HEK293T (cell line): Measurements from ENCODE around the gene CPA1.

Experiments used
- CTCF ChIA-PET: fragments of 350-600 bp; formaldehyde crosslinking; extraction: SDS; loops from one replicate; lab custom pipeline; 2021; ENCODE audit warnings: antibody characterized with exemption, inconsistent platforms; lab: Yijun Ruan, JAX
- POLR2A ChIA-PET: fragments of 350-600 bp; formaldehyde crosslinking; extraction: SDS; loops from one replicate; lab custom pipeline; 2020; ENCODE audit warnings: antibody characterized with exemption, inconsistent platforms; lab: Yijun Ruan, JAX
- DNase-seq: peaks from one replicate; pipeline ENCODE4 v3.0.0; 2012; ENCODE audit warnings: mixed read lengths; ENCODE audit errors: extremely low spot score
- ARNT ChIP-seq: fragments of 450-650 bp; IDR thresholded peaks from 2 replicates; pipeline ENCODE4 v1.6.1; 2017; ENCODE audit warnings: mild to moderate bottlenecking
- BHLHE40 ChIP-seq: fragments of 450-650 bp; IDR thresholded peaks from 2 replicates; pipeline ENCODE4 v1.6.1; 2016; ENCODE audit warnings: mild to moderate bottlenecking, moderate library complexity, borderline replicate concordance
- CTBP1 ChIP-seq: fragments of 450-650 bp; IDR thresholded peaks from 2 replicates; pipeline ENCODE4 v1.6.1; 2016; ENCODE audit warnings: borderline replicate concordance
- ELF4 ChIP-seq: fragments of 450-650 bp; IDR thresholded peaks from 2 replicates; pipeline ENCODE4 v1.6.1; 2017; ENCODE audit warnings: antibody characterized with exemption
- FOXA1 ChIP-seq: fragments of 450-650 bp; IDR thresholded peaks from 2 replicates; pipeline ENCODE4 v1.6.1; 2016; ENCODE audit warnings: mild to moderate bottlenecking
- FOXK2 ChIP-seq: fragments of 450-650 bp; IDR thresholded peaks from 2 replicates; pipeline ENCODE4 v1.6.1; 2016; ENCODE audit warnings: mild to moderate bottlenecking
- FOXM1 ChIP-seq: fragments of 450-650 bp; IDR thresholded peaks from 2 replicates; pipeline ENCODE4 v1.6.1; 2017; ENCODE audit warnings: mild to moderate bottlenecking, borderline replicate concordance
- HDGF ChIP-seq: fragments of 450-650 bp; IDR thresholded peaks from 2 replicates; pipeline ENCODE4 v1.6.1; 2017; ENCODE audit warnings: antibody characterized with exemption, borderline replicate concordance
- L3MBTL2 ChIP-seq: fragments of 450-650 bp; conservative IDR thresholded peaks from 2 replicates; pipeline ENCODE4 v1.6.1; 2016; ENCODE audit warnings: mild to moderate bottlenecking
- LEF1 ChIP-seq: fragments of 450-650 bp; IDR thresholded peaks from 2 replicates; pipeline ENCODE4 v1.6.1; 2017; ENCODE audit warnings: mild to moderate bottlenecking, borderline replicate concordance
- NFRKB ChIP-seq: fragments of 450-650 bp; IDR thresholded peaks from 2 replicates; pipeline ENCODE4 v1.6.1; 2016; ENCODE audit warnings: mild to moderate bottlenecking, moderate library complexity
- SP1 ChIP-seq: fragments of 450-650 bp; IDR thresholded peaks from 2 replicates; pipeline ENCODE4 v1.6.1; 2017
- SUZ12 ChIP-seq: fragments of 450-650 bp; IDR thresholded peaks from 2 replicates; pipeline ENCODE4 v1.6.1; 2016; ENCODE audit warnings: mild to moderate bottlenecking
- TARDBP ChIP-seq: fragments of 450-650 bp; IDR thresholded peaks from 2 replicates; pipeline ENCODE4 v1.6.1; 2016
- ZNF384 ChIP-seq: fragments of 450-650 bp; IDR thresholded peaks from 2 replicates; pipeline ENCODE4 v1.6.1; 2016
- TF ChIP-seq, protein P1 (sequence below): fragments of 450-650 bp; IDR thresholded peaks from 2 replicates; pipeline ENCODE4 v1.6.1; 2016

The CPA1 gene

DNA sequence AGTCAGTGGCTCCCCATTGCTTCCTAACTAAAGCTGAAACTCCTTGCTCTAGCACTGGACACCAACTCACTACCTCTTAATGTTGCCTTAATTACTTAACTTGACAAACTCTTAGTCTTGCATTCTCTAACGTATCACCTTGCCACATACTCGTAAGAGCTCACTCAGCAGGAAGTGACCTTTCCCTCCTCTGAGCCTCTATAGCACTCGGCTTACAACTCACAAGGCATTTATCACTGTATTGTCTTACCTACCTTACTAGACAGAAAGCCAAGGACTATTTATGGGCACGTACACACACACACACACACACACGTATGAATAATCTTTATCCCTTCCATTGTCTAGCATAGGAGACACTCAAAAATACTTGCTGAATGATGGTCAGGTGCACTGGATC is 39.4 kb downstream of the CPA1 start:
- CTCF ChIA-PET, result no interaction called here
- DNase-seq, result no peak
- no peak for TF ChIP-seq FOXK2
- TF ChIP-seq LEF1, result no peak
- no peak for TF ChIP-seq ZNF384
- TF ChIP-seq L3MBTL2, result no peak
- TF ChIP-seq HDGF, result no peak
- no peak for TF ChIP-seq SP1
- TF ChIP-seq NFRKB, result no peak
- no peak for TF ChIP-seq CTBP1
- POLR2A ChIA-PET, result no interaction called here

DNA sequence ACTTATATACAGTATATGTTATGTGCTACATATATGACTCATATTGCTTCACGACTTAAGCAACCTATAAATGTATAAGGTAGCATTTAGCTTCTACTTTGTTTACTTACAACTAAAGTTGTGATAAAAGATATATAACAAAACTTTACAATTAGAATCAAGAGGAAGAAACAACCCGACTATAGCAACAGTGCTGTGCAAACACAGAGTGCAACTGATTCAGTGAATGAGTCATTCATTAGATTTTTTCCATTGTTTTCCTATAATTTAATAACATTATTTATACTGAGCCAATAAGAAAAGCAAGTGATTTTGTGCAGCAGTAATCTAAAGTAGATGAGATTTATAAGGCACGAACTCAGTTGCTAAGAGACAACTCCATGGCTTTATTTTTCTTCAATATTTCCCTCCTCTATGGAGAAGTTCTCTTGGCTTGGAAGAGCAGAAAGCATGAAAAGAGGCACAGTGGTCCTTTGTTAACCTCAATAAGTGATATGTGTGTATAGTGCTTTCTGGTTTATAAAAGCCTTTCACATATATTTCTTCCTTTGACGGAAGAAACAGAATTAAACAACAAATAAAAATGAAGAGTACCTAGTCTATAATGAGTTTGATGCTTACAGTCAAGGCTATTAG is 40.8 kb downstream of the CPA1 start:
- DNase-seq, result no peak
- ChIA-PET CTCF (no interaction called here), POLR2A (no interaction called here)
- no peak for TF ChIP-seq FOXK2
- TF ChIP-seq TARDBP, result no peak
- TF ChIP-seq FOXM1, result no peak
- TF ChIP-seq FOXA1, result no peak
- TF ChIP-seq, protein P1, sequence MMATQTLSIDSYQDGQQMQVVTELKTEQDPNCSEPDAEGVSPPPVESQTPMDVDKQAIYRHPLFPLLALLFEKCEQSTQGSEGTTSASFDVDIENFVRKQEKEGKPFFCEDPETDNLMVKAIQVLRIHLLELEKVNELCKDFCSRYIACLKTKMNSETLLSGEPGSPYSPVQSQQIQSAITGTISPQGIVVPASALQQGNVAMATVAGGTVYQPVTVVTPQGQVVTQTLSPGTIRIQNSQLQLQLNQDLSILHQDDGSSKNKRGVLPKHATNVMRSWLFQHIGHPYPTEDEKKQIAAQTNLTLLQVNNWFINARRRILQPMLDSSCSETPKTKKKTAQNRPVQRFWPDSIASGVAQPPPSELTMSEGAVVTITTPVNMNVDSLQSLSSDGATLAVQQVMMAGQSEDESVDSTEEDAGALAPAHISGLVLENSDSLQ, result no peak
- no peak for TF ChIP-seq HDGF
- TF ChIP-seq CTBP1, result no peak
- TF ChIP-seq NFRKB, result no peak
- no peak for TF ChIP-seq ZNF384
- no peak for TF ChIP-seq L3MBTL2
- no peak for TF ChIP-seq ARNT
- TF ChIP-seq ELF4, result no peak
- no peak for TF ChIP-seq BHLHE40

DNA sequence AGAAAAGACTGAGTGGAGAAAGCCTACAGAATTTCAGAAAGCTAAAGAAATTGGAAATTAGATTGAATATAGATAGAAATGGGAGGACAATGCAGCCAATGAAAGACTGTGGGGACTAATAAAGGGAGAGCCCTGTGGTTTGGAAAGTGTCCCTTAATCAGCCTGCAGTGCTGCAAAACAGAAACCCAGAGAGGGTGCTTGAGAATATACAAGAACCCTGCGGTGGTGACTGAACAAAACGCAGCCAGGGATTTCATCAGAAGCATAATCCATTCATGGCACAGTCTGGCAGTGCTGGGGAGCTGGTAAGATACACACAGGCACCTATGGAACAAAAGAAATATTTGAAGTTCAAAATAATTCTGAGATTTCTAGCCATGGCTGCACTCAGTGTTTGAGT is 41.4 kb downstream of the CPA1 start:
- DNase-seq, result no peak
- POLR2A ChIA-PET, result interaction anchor here (0.6 kb wide), 1 partner anchor 217 kb away, joined by 3 read pairs; no protein-coding TSS in a partner anchor
- CTCF ChIA-PET, result no interaction called here
- TF ChIP-seq LEF1, result no peak
- no peak for TF ChIP-seq HDGF
- TF ChIP-seq ARNT, result no peak
- no peak for TF ChIP-seq FOXA1
- TF ChIP-seq SUZ12, result no peak
- no peak for TF ChIP-seq ELF4
- TF ChIP-seq ZNF384, result no peak
- TF ChIP-seq FOXK2, result no peak
- TF ChIP-seq CTBP1, result no peak
- no peak for TF ChIP-seq SP1
- no peak for TF ChIP-seq NFRKB
- TF ChIP-seq BHLHE40, result no peak
- no peak for TF ChIP-seq L3MBTL2
- TF ChIP-seq FOXM1, result no peak
- TF ChIP-seq, protein P1, result no peak
- no peak for TF ChIP-seq TARDBP

DNA sequence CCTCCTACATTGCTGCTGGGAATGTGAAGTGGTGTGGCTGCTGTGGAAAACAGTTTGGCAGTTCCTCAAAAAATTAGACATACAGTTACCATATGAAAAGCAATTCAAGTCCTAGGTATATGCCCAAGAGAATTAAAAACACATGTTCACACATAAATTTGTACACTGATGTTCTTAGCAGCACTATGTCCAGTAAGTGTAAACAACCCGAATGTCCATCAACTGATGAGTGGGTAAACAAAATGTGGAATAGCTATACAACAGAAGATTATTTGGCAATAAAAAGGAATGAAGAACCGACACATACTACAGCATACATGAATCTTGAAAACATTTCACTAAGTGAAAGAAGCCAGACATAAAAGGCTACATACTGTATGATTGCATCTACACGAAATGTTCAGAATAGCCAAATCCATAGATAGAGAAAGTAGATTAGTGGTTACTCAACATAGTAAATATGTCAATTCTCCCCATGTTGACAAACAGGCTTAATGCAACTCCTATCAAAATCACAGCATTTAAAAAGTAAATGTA is 43.3 kb downstream of the CPA1 start:
- CTCF ChIA-PET, result no interaction called here
- POLR2A ChIA-PET, result interaction anchor here (0.9 kb wide), 1 partner anchor 17 kb away, joined by 3 read pairs; the partner anchor contains the start of gene CEP41
- TF ChIP-seq ARNT (no peak), ZNF384 (no peak), BHLHE40 (no peak), LEF1 (no peak), HDGF (no peak), L3MBTL2 (no peak), SUZ12 (no peak)

DNA sequence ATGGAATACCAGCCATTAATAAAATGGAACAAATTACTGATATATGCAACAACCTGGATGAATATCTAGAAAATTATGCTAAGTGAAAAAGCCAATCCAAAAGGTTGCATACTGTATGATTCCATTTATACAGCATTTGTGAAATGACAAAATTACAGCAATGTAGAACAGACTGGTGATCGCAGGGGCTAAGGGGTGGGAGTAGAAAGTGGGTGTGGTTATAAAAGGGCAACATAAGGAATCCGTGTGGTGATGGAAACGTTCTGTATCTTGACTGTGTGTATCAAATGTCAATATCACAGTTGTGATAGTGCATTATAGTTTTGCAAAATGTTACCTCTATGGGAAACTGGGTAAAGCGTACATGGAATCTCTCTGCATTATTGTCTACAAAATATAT is 45.5 kb downstream of the CPA1 start:
- ChIA-PET POLR2A (no interaction called here), CTCF (no interaction called here)
- no peak for TF ChIP-seq ELF4
- no peak for TF ChIP-seq BHLHE40
- TF ChIP-seq ARNT, result no peak
- no peak for TF ChIP-seq FOXA1
- no peak for TF ChIP-seq CTBP1
- TF ChIP-seq SUZ12, result no peak
- no peak for TF ChIP-seq ZNF384
- TF ChIP-seq SP1, result no peak
- no peak for TF ChIP-seq LEF1
- TF ChIP-seq, protein P1, result no peak
- no peak for DNase-seq

More for the DNA sequence above, 43.3 kb downstream of the CPA1 start:
- DNase-seq, result no peak

DNA sequence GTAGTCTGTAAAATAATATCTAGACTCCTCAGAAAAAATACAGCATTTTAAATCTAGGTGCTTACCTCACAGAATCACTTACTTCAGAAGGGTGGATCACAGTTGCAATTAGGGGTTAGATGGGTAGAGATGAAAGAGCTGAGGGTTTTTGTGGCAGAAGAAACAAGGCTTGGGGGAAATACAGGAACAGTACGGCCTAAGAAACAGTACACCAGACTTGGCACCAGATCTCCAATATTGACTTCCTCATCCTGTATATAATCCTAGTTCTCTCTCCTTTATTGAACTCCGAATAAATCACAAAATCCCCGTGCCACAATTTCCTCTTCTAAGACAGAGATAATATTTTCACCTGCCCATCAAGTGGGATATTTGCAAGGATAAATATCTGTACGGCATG is 46.3 kb downstream of the CPA1 start:
- ChIA-PET POLR2A (no interaction called here), CTCF (no interaction called here)
- TF ChIP-seq FOXA1, result no peak
- no peak for TF ChIP-seq SUZ12
- TF ChIP-seq, protein P1, result no peak
- no peak for TF ChIP-seq HDGF
- TF ChIP-seq LEF1, result no peak
- no peak for TF ChIP-seq FOXK2
- no peak for TF ChIP-seq TARDBP
- no peak for TF ChIP-seq BHLHE40
- no peak for TF ChIP-seq FOXM1
- no peak for TF ChIP-seq L3MBTL2
- no peak for TF ChIP-seq SP1
- TF ChIP-seq CTBP1, result no peak
- TF ChIP-seq ZNF384, result no peak
- TF ChIP-seq ELF4, result no peak
- TF ChIP-seq ARNT, result no peak
- TF ChIP-seq NFRKB, result no peak
- DNase-seq, result no peak
